GM23338 (cell line): ENCODE measurements around the gene MLKL. TPM values are rescaled to one million over a fixed set of nuclear protein-coding genes. Genes with fewer than 3 reads are reported as not detected.

ENCODE experiments used
- ATAC-seq: fragments of 200-7000 bp; cut with Tn5 transposase; 3 replicates; pipeline ENCODE4 v1.9.1; 2020
- DNase-seq: peaks from one replicate; pipeline ENCODE4 v3.0.0-alpha.2; 2015; ENCODE audit warnings: low spot score
- H2AFZ ChIP-seq: fragments of 200-600 bp; sonication (generic); 2 replicates; pipeline ENCODE4 v1.8.0; 2016; ENCODE audit warnings: antibody characterized with exemption, mild to moderate bottlenecking, moderate library complexity
- H3F3A ChIP-seq: fragments of 200-600 bp; sonication (generic); replicated peaks from 2 replicates; pipeline ENCODE4 v1.8.0; 2017; ENCODE audit warnings: antibody characterized with exemption, mixed run types, low read depth
- H3K27ac ChIP-seq: fragments of 200-600 bp; sonication (generic); 2 replicates; pipeline ENCODE4 v1.6.1; 2016; ENCODE audit warnings: low read depth
- H3K27me3 ChIP-seq: fragments of 200-600 bp; sonication (generic); 2 replicates; pipeline ENCODE4 v1.8.0; 2016; ENCODE audit warnings: mild to moderate bottlenecking, mixed run types, moderate library complexity; ENCODE audit not compliant: insufficient read depth
- H3K36me3 ChIP-seq: fragments of 200-600 bp; sonication (generic); 2 replicates; pipeline ENCODE4 v1.8.0; 2016; ENCODE audit warnings: mild to moderate bottlenecking; ENCODE audit not compliant: insufficient read depth
- H3K4me1 ChIP-seq: fragments of 200-600 bp; sonication (generic); 2 replicates; pipeline ENCODE4 v1.8.0; 2016; ENCODE audit warnings: mild to moderate bottlenecking, moderate library complexity; ENCODE audit not compliant: insufficient read depth
- H3K4me2 ChIP-seq: fragments of 200-600 bp; sonication (generic); 2 replicates; pipeline ENCODE4 v1.7.1; 2017; ENCODE audit warnings: mixed run types
- H3K4me3 ChIP-seq: fragments of 200-600 bp; sonication (generic); 2 replicates; pipeline ENCODE4 v1.6.1; 2016; ENCODE audit warnings: mixed run types
- H3K79me2 ChIP-seq: fragments of 200-600 bp; sonication (generic); replicated peaks from 2 replicates; pipeline ENCODE4 v1.8.0; 2017; ENCODE audit warnings: mild to moderate bottlenecking; ENCODE audit not compliant: insufficient read depth
- H3K9me2 ChIP-seq: fragments of 200-600 bp; sonication (generic); 2 replicates; pipeline ENCODE4 v1.8.0; 2017; ENCODE audit not compliant: insufficient read depth
- H4K20me1 ChIP-seq: fragments of 200-600 bp; sonication (generic); replicated peaks from 2 replicates; pipeline ENCODE4 v1.8.0; 2017; ENCODE audit warnings: mild to moderate bottlenecking; ENCODE audit not compliant: insufficient read depth
- H3K27ac Mint-ChIP-seq: 2 replicates; pipeline ENCODE4 v1.8.0; 2020; ENCODE audit warnings: inconsistent platforms, mild to moderate bottlenecking, moderate library complexity, mixed read lengths
- H3K27me3 Mint-ChIP-seq: 3 replicates; pipeline ENCODE4 v1.8.0; 2022; ENCODE audit warnings: low read depth, mild to moderate bottlenecking, moderate library complexity, mixed read lengths, inconsistent platforms; ENCODE audit not compliant: insufficient read depth, poor library complexity
- H3K36me3 Mint-ChIP-seq: 3 replicates; pipeline ENCODE4 v1.8.0; 2021; ENCODE audit warnings: low read depth, mild to moderate bottlenecking, inconsistent platforms, moderate library complexity, mixed read lengths
- H3K4me1 Mint-ChIP-seq: 3 replicates; pipeline ENCODE4 v1.8.0; 2020; ENCODE audit warnings: mild to moderate bottlenecking, inconsistent platforms, mixed read lengths
- H3K4me3 Mint-ChIP-seq: 3 replicates; pipeline ENCODE4 v1.8.0; 2021; ENCODE audit warnings: moderate library complexity, mild to moderate bottlenecking, inconsistent platforms, mixed read lengths
- H3K9me3 Mint-ChIP-seq: 3 replicates; pipeline ENCODE4 v1.8.0; 2020; ENCODE audit warnings: moderate library complexity, mild to moderate bottlenecking, inconsistent platforms, mixed read lengths
- CREB1 ChIP-seq: fragments of 250-450 bp; sonication (Bioruptor Pico); IDR thresholded peaks from 2 replicates; pipeline ENCODE4 v1.5.0; 2020; ENCODE audit warnings: low read depth, mild to moderate bottlenecking, moderate library complexity
- EZH2 ChIP-seq: fragments of 200-600 bp; sonication (generic); IDR thresholded peaks from one replicate; pipeline ENCODE4 v1.8.0; 2017; ENCODE audit warnings: antibody characterized with exemption, mild to moderate bottlenecking, low read depth; ENCODE audit not compliant: unreplicated experiment
- EZH2phosphoT487 ChIP-seq: fragments of 200-600 bp; sonication (generic); IDR thresholded peaks from one replicate; pipeline ENCODE4 v1.8.1; 2018; ENCODE audit warnings: antibody characterized with exemption; ENCODE audit not compliant: unreplicated experiment
- JUNB ChIP-seq: IDR thresholded peaks from one replicate; pipeline ENCODE4 v1.6.1; 2016; ENCODE audit warnings: antibody characterized with exemption; ENCODE audit not compliant: unreplicated experiment
- NANOG ChIP-seq: IDR thresholded peaks from 2 replicates; pipeline ENCODE4 v1.6.1; 2016; ENCODE audit warnings: antibody characterized with exemption, borderline replicate concordance
- POLR2AphosphoS5 ChIP-seq: IDR thresholded peaks from 2 replicates; pipeline ENCODE4 v1.6.1; 2016; ENCODE audit warnings: antibody characterized with exemption, low read depth
- STAT1 ChIP-seq: IDR thresholded peaks from one replicate; pipeline ENCODE4 v1.6.1; 2016; ENCODE audit warnings: antibody characterized with exemption; ENCODE audit not compliant: unreplicated experiment
- ZNF114 ChIP-seq: fragments of 250-450 bp; sonication (Bioruptor Pico); IDR thresholded peaks from 2 replicates; pipeline ENCODE4 v1.5.0; 2020; ENCODE audit warnings: mild to moderate bottlenecking, moderate library complexity
- ZNF331 ChIP-seq: fragments of 250-450 bp; sonication (Bioruptor Pico); IDR thresholded peaks from 2 replicates; pipeline ENCODE4 v1.5.0; 2020; ENCODE audit warnings: low read depth, mild to moderate bottlenecking, moderate library complexity
- polyA plus RNA-seq: library from polyadenylated mRNA; unstranded; fragments of >200 nt; fragmentation: Nextera tagmentation; extraction: Ambion mirVana; gene quantifications from 2 replicates; pipeline ENCODE4 v1.2.1, GENCODE V29; 2016
- total RNA-seq: library from RNA; depleted of rRNA; stranded (reverse); fragments of >200 nt; shearing (Covaris generic); gene quantifications from 2 replicates; pipeline ENCODE4 v1.2.3, GENCODE V29; 2014
- TF ChIP-seq, protein P1 (sequence below): IDR thresholded peaks from one replicate; pipeline ENCODE4 v1.6.1; 2018; ENCODE audit warnings: antibody characterized with exemption; ENCODE audit not compliant: unreplicated experiment
- TF ChIP-seq, protein P2 (sequence below): IDR thresholded peaks from 2 replicates; pipeline ENCODE4 v1.6.1; 2016; ENCODE audit warnings: antibody characterized with exemption
- TF ChIP-seq, protein P3 (sequence below), 2 experiments: fragments of 200-600 bp in 1 of 2; sonication (generic) in 1 of 2; conservative IDR thresholded peaks; 2 replicates each; pipeline versions ENCODE4 v1.5.1 to v1.6.1; 2016 to 2017; ENCODE audit warnings: antibody characterized with exemption in 2 of 2, low read depth in 2 of 2, mild to moderate bottlenecking in 2 of 2, moderate library complexity in 1 of 2
- TF ChIP-seq, protein P4 (sequence below): fragments of 250-450 bp; sonication (Bioruptor Pico); IDR thresholded peaks from 2 replicates; pipeline ENCODE4 v1.5.0; 2020; ENCODE audit warnings: mild to moderate bottlenecking, moderate library complexity

MLKL gene
- total and polyA plus RNA-seq, 2 experiments from 2014 or later: 5.1 to 9.7 TPM

DNA sequence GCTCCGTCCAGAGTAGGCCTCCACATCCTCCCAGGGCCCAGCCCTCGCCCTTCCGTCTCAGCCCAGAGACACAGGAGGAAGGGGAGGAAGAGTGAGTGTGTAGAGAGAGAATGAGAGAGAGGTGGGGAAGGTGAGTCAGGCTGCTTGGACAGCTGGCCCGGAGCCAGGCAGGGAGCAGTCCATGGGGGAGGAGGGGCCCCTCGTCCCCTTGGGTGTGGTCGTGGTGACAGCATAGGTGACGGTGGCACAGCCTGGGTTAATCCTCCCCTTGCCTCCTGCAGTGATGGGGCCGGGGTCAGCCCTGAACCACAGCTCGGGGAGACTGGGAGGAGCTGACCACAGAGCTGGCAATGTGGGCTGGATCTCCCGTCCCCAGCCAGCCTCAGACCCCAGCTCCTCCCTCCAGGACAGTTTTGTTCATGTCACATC lies 37.5 kb upstream of the MLKL start:
- ATAC-seq (no peak), DNase-seq (no peak)
- H3K4me1 ChIP-seq: peaks cover 28% of the 10 kb centered on the region
- Mint-ChIP-seq H3K36me3 (no peaks in the 10 kb centered on the region), H3K9me3 (no peaks in the 10 kb centered on the region; the same call in 2 of the 3 replicates), H3K4me1 (peaks cover 45% of the 10 kb centered on the region), H3K27me3 (peaks cover 20% of the 10 kb centered on the region), H3K4me3 (no peak overlapping the region), H3K27ac (no peak overlapping the region)
- TF ChIP-seq ZNF331 (CRISPR knock-in tag): no peak
- TF ChIP-seq POLR2AphosphoS5: no peak
- no peak for TF ChIP-seq NANOG
- TF ChIP-seq, protein P1, sequence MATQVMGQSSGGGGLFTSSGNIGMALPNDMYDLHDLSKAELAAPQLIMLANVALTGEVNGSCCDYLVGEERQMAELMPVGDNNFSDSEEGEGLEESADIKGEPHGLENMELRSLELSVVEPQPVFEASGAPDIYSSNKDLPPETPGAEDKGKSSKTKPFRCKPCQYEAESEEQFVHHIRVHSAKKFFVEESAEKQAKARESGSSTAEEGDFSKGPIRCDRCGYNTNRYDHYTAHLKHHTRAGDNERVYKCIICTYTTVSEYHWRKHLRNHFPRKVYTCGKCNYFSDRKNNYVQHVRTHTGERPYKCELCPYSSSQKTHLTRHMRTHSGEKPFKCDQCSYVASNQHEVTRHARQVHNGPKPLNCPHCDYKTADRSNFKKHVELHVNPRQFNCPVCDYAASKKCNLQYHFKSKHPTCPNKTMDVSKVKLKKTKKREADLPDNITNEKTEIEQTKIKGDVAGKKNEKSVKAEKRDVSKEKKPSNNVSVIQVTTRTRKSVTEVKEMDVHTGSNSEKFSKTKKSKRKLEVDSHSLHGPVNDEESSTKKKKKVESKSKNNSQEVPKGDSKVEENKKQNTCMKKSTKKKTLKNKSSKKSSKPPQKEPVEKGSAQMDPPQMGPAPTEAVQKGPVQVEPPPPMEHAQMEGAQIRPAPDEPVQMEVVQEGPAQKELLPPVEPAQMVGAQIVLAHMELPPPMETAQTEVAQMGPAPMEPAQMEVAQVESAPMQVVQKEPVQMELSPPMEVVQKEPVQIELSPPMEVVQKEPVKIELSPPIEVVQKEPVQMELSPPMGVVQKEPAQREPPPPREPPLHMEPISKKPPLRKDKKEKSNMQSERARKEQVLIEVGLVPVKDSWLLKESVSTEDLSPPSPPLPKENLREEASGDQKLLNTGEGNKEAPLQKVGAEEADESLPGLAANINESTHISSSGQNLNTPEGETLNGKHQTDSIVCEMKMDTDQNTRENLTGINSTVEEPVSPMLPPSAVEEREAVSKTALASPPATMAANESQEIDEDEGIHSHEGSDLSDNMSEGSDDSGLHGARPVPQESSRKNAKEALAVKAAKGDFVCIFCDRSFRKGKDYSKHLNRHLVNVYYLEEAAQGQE: no peak
- TF ChIP-seq JUNB: no peak
- no peak for TF ChIP-seq STAT1
- TF ChIP-seq, protein P2, sequence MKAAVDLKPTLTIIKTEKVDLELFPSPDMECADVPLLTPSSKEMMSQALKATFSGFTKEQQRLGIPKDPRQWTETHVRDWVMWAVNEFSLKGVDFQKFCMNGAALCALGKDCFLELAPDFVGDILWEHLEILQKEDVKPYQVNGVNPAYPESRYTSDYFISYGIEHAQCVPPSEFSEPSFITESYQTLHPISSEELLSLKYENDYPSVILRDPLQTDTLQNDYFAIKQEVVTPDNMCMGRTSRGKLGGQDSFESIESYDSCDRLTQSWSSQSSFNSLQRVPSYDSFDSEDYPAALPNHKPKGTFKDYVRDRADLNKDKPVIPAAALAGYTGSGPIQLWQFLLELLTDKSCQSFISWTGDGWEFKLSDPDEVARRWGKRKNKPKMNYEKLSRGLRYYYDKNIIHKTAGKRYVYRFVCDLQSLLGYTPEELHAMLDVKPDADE: no peak
- TF ChIP-seq CREB1 (CRISPR knock-in tag): no peak
- no peak for TF ChIP-seq EZH2phosphoT487
- TF ChIP-seq ZNF114 (CRISPR knock-in tag): no peak
- TF ChIP-seq EZH2: no peak
- TF ChIP-seq, protein P3, sequence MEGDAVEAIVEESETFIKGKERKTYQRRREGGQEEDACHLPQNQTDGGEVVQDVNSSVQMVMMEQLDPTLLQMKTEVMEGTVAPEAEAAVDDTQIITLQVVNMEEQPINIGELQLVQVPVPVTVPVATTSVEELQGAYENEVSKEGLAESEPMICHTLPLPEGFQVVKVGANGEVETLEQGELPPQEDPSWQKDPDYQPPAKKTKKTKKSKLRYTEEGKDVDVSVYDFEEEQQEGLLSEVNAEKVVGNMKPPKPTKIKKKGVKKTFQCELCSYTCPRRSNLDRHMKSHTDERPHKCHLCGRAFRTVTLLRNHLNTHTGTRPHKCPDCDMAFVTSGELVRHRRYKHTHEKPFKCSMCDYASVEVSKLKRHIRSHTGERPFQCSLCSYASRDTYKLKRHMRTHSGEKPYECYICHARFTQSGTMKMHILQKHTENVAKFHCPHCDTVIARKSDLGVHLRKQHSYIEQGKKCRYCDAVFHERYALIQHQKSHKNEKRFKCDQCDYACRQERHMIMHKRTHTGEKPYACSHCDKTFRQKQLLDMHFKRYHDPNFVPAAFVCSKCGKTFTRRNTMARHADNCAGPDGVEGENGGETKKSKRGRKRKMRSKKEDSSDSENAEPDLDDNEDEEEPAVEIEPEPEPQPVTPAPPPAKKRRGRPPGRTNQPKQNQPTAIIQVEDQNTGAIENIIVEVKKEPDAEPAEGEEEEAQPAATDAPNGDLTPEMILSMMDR (conservative IDR thresholded peaks at IDR 0.05; ENCODE audit: low read depth in 2 of 2): no peak
- TF ChIP-seq, protein P4, sequence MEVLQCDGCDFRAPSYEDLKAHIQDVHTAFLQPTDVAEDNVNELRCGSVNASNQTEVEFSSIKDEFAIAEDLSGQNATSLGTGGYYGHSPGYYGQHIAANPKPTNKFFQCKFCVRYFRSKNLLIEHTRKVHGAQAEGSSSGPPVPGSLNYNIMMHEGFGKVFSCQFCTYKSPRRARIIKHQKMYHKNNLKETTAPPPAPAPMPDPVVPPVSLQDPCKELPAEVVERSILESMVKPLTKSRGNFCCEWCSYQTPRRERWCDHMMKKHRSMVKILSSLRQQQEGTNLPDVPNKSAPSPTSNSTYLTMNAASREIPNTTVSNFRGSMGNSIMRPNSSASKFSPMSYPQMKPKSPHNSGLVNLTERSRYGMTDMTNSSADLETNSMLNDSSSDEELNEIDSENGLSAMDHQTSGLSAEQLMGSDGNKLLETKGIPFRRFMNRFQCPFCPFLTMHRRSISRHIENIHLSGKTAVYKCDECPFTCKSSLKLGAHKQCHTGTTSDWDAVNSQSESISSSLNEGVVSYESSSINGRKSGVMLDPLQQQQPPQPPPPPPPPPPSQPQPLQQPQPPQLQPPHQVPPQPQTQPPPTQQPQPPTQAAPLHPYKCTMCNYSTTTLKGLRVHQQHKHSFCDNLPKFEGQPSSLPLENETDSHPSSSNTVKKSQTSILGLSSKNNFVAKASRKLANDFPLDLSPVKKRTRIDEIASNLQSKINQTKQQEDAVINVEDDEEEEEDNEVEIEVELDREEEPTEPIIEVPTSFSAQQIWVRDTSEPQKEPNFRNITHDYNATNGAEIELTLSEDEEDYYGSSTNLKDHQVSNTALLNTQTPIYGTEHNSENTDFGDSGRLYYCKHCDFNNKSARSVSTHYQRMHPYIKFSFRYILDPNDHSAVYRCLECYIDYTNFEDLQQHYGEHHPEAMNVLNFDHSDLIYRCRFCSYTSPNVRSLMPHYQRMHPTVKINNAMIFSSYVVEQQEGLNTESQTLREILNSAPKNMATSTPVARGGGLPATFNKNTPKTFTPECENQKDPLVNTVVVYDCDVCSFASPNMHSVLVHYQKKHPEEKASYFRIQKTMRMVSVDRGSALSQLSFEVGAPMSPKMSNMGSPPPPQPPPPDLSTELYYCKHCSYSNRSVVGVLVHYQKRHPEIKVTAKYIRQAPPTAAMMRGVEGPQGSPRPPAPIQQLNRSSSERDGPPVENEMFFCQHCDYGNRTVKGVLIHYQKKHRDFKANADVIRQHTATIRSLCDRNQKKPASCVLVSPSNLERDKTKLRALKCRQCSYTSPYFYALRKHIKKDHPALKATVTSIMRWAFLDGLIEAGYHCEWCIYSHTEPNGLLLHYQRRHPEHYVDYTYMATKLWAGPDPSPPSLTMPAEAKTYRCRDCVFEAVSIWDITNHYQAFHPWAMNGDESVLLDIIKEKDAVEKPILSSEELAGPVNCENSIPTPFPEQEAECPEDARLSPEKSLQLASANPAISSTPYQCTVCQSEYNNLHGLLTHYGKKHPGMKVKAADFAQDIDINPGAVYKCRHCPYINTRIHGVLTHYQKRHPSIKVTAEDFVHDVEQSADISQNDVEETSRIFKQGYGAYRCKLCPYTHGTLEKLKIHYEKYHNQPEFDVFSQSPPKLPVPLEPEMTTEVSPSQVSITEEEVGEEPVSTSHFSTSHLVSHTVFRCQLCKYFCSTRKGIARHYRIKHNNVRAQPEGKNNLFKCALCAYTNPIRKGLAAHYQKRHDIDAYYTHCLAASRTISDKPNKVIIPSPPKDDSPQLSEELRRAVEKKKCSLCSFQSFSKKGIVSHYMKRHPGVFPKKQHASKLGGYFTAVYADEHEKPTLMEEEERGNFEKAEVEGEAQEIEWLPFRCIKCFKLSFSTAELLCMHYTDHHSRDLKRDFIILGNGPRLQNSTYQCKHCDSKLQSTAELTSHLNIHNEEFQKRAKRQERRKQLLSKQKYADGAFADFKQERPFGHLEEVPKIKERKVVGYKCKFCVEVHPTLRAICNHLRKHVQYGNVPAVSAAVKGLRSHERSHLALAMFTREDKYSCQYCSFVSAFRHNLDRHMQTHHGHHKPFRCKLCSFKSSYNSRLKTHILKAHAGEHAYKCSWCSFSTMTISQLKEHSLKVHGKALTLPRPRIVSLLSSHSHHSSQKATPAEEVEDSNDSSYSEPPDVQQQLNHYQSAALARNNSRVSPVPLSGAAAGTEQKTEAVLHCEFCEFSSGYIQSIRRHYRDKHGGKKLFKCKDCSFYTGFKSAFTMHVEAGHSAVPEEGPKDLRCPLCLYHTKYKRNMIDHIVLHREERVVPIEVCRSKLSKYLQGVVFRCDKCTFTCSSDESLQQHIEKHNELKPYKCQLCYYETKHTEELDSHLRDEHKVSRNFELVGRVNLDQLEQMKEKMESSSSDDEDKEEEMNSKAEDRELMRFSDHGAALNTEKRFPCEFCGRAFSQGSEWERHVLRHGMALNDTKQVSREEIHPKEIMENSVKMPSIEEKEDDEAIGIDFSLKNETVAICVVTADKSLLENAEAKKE (CRISPR knock-in tag): no peak
- H3K36me3 ChIP-seq: no peaks in the 10 kb centered on the region; the same call in 1 of the 2 replicates
- no peaks in the 10 kb centered on the region for H3F3A ChIP-seq
- H4K20me1 ChIP-seq: no peaks in the 10 kb centered on the region
- no peak overlapping the region for H3K4me3 ChIP-seq
- no peaks in the 10 kb centered on the region for H3K79me2 ChIP-seq
- no peak overlapping the region for H3K27ac ChIP-seq
- H3K9me2 ChIP-seq: no peaks in the 10 kb centered on the region
- H2AFZ ChIP-seq: no peak overlapping the region
- H3K4me2 ChIP-seq: no peak overlapping the region
- no peaks in the 10 kb centered on the region for H3K27me3 ChIP-seq
